ENCODE measurements around the gene ATG4A.
A peak's percentile ranks its signal among the peaks of the same experiment; 100 is the strongest.

The ATG4A gene

DNA sequence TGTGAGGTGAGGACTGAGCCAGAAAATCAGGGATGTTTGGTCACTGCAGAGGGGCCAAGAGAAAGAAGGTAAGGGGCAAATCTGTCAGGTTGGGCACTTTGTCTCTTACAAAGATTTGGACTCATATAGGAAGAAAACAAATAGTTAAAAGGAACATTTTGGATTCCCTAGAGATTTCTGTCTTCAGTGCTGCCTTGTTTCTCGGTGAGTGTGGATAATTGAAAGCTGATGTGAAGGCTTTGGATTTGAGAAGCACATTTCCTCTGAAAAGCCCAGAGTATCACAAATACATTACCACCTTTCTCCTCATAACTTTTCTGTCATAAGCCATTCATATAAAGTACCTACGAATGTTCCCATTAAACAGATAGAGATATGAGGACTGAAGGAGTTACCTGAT lies 107.5 kb downstream of the ATG4A start:
- DNase-seq: no peak
- 100% methylated on average over 1 of the region's 2 CpGs for WGBS
- no peak overlapping the region for H3K14ac ChIP-seq (ENCODE audit: low read length in 2 of 2)
- H2AK5ac ChIP-seq (ENCODE audit: low read length, severe bottlenecking): no peak overlapping the region
- peaks cover 0 to 48% of the 10 kb centered on the region in 2 experiments for H3K27me3 ChIP-seq (ENCODE audit: control insufficient read depth in 1 of 2, insufficient read depth in 1 of 2, low read length in 2 of 2)
- no peaks in the 10 kb centered on the region for H3K9me3 ChIP-seq (ENCODE audit: control insufficient read depth, low read length)
- no peak overlapping the region for H4K8ac ChIP-seq (ENCODE audit: low read length)
- no peak overlapping the region for H3K23ac ChIP-seq (ENCODE audit: low read length in 2 of 2)
- H2BK5ac ChIP-seq (ENCODE audit: low read depth, low read length, poor library complexity, severe bottlenecking): no peak overlapping the region
- H3K4me1 ChIP-seq (ENCODE audit: control insufficient read depth, insufficient read depth, low read depth, low read length): no peaks in the 10 kb centered on the region
- no peak overlapping the region for H3K18ac ChIP-seq (ENCODE audit: low read depth in 1 of 2, low read length in 2 of 2)
- no peak overlapping the region for H3K4me2 ChIP-seq (ENCODE audit: low read length, poor library complexity, severe bottlenecking)
- no peak overlapping the region for H3K4me3 ChIP-seq (ENCODE audit: insufficient read depth in 1 of 2, low read depth in 1 of 2, low read length in 2 of 2)
- H3K79me1 ChIP-seq (replicated peaks; ENCODE audit: low read length, poor library complexity, severe bottlenecking): no peaks in the 10 kb centered on the region
- H2AFZ ChIP-seq (ENCODE audit: low read depth, low read length): no peak overlapping the region
- H3K27ac ChIP-seq (ENCODE audit: low read length, poor library complexity, severe bottlenecking): no peak overlapping the region
- H2BK120ac ChIP-seq (ENCODE audit: low read depth, low read length): no peak overlapping the region
- H3K36me3 ChIP-seq (ENCODE audit: control insufficient read depth in 1 of 2, insufficient read depth in 2 of 2, low read depth in 1 of 2, low read length in 2 of 2): no peaks in the 10 kb centered on the region
- H2BK12ac ChIP-seq (ENCODE audit: low read length in 2 of 2): no peak overlapping the region
- H3K9ac ChIP-seq (ENCODE audit: low read length): peak overlapping the region; percentile 57
- H3K4ac ChIP-seq (ENCODE audit: low read depth in 1 of 2, low read length in 2 of 2): no peak overlapping the region
- H4K91ac ChIP-seq (ENCODE audit: low read length): no peak overlapping the region
- H2BK15ac ChIP-seq (ENCODE audit: low read depth, poor library complexity, severe bottlenecking): no peak overlapping the region

DNA sequence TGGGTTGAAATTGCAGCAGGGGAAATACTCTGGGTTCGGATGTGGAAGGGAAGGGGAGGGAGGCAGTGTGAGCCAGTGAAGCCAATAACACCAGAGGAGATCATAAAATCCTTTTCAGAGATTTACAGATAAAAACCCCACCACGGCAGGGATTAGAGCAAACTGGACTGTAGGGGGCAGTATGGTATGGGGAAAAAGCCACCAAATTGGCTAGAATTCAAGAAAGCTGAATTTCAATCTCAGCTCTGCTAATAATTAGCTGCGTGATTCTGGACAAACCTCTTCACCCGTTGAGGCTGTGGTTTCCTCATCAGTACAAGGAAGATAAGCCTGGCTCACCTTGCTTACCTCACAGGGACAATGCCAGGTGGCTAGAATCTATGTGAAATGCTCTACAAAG lies 108.1 kb downstream of the ATG4A start:
- H2BK12ac ChIP-seq (ENCODE audit: low read length in 2 of 2): no peak overlapping the region
- 0% methylated on average over 2 of the region's 4 CpGs for WGBS
- H3K27ac ChIP-seq (ENCODE audit: low read length, poor library complexity, severe bottlenecking): no peak overlapping the region
- H2BK5ac ChIP-seq (ENCODE audit: low read depth, low read length, poor library complexity, severe bottlenecking): no peak overlapping the region
- H3K4me3 ChIP-seq (ENCODE audit: insufficient read depth in 1 of 2, low read depth in 1 of 2, low read length in 2 of 2): no peak overlapping the region
- peak; percentile 40 for DNase-seq
- H4K91ac ChIP-seq (ENCODE audit: low read length): no peak overlapping the region
- H3K36me3 ChIP-seq (ENCODE audit: control insufficient read depth in 1 of 2, insufficient read depth in 2 of 2, low read depth in 1 of 2, low read length in 2 of 2): no peaks in the 10 kb centered on the region
- no peak overlapping the region for H2BK120ac ChIP-seq (ENCODE audit: low read depth, low read length)
- no peak overlapping the region for H3K4me2 ChIP-seq (ENCODE audit: low read length, poor library complexity, severe bottlenecking)
- H3K23ac ChIP-seq (ENCODE audit: low read length in 2 of 2): no peak overlapping the region
- no peak overlapping the region for H2BK15ac ChIP-seq (ENCODE audit: low read depth, poor library complexity, severe bottlenecking)
- H3K4ac ChIP-seq (ENCODE audit: low read depth in 1 of 2, low read length in 2 of 2): no peak overlapping the region
- no peak overlapping the region for H3K18ac ChIP-seq (ENCODE audit: low read depth in 1 of 2, low read length in 2 of 2)
- peaks cover 0 to 51% of the 10 kb centered on the region in 2 experiments for H3K27me3 ChIP-seq (ENCODE audit: control insufficient read depth in 1 of 2, insufficient read depth in 1 of 2, low read length in 2 of 2)
- no peak overlapping the region for H4K8ac ChIP-seq (ENCODE audit: low read length)
- no peak overlapping the region for H2AK5ac ChIP-seq (ENCODE audit: low read length, severe bottlenecking)
- H3K79me1 ChIP-seq (replicated peaks; ENCODE audit: low read length, poor library complexity, severe bottlenecking): no peaks in the 10 kb centered on the region
- no peak overlapping the region for H2AFZ ChIP-seq (ENCODE audit: low read depth, low read length)
- no peaks in the 10 kb centered on the region for H3K4me1 ChIP-seq (ENCODE audit: control insufficient read depth, insufficient read depth, low read depth, low read length)
- no peaks in the 10 kb centered on the region for H3K9me3 ChIP-seq (ENCODE audit: control insufficient read depth, low read length)
- H3K9ac ChIP-seq (ENCODE audit: low read length): peak overlapping the region; percentile 57
- no peak overlapping the region for H3K14ac ChIP-seq (ENCODE audit: low read length in 2 of 2)

GRCh38 chrX:108203540-108203939 lies 112.0 kb downstream of the ATG4A start:
- Histone ChIP-seq H2BK15ac (ENCODE audit: low read depth, poor library complexity, severe bottlenecking) (no peak overlapping the region), H3K36me3 (ENCODE audit: control insufficient read depth in 1 of 2, insufficient read depth in 2 of 2, low read depth in 1 of 2, low read length in 2 of 2) (no peaks in the 10 kb centered on the region), H3K79me1 (replicated peaks; ENCODE audit: low read length, poor library complexity, severe bottlenecking) (no peaks in the 10 kb centered on the region), H3K27ac (ENCODE audit: low read length, poor library complexity, severe bottlenecking) (no peak overlapping the region), H2AFZ (ENCODE audit: low read depth, low read length) (no peak overlapping the region), H4K8ac (ENCODE audit: low read length) (no peak overlapping the region), H3K23ac (ENCODE audit: low read length in 2 of 2) (no peak overlapping the region), H3K14ac (ENCODE audit: low read length in 2 of 2) (no peak overlapping the region), H3K27me3 (ENCODE audit: control insufficient read depth in 1 of 2, insufficient read depth in 1 of 2, low read length in 2 of 2) (peaks cover 0 to 55% of the 10 kb centered on the region in 2 experiments), H3K4me3 (ENCODE audit: insufficient read depth in 1 of 2, low read depth in 1 of 2, low read length in 2 of 2) (no peak overlapping the region), H3K18ac (ENCODE audit: low read depth in 1 of 2, low read length in 2 of 2) (no peak overlapping the region), H3K4ac (ENCODE audit: low read depth in 1 of 2, low read length in 2 of 2) (no peak overlapping the region), H3K4me2 (ENCODE audit: low read length, poor library complexity, severe bottlenecking) (no peak overlapping the region), H3K9me3 (ENCODE audit: control insufficient read depth, low read length) (no peaks in the 10 kb centered on the region), H2BK12ac (ENCODE audit: low read length in 2 of 2) (no peak overlapping the region), H4K91ac (ENCODE audit: low read length) (no peak overlapping the region), H3K4me1 (ENCODE audit: control insufficient read depth, insufficient read depth, low read depth, low read length) (no peaks in the 10 kb centered on the region), H3K9ac (ENCODE audit: low read length) (no peak overlapping the region), H2BK120ac (ENCODE audit: low read depth, low read length) (no peak overlapping the region), H2BK5ac (ENCODE audit: low read depth, low read length, poor library complexity, severe bottlenecking) (no peak overlapping the region), H2AK5ac (ENCODE audit: low read length, severe bottlenecking) (no peak overlapping the region)
- WGBS: 46% methylated on average over 1 of the region's 3 CpGs
- no peak for DNase-seq
